Measurements from ENCODE around the gene ZC3H18.

The ZC3H18 gene

DNA sequence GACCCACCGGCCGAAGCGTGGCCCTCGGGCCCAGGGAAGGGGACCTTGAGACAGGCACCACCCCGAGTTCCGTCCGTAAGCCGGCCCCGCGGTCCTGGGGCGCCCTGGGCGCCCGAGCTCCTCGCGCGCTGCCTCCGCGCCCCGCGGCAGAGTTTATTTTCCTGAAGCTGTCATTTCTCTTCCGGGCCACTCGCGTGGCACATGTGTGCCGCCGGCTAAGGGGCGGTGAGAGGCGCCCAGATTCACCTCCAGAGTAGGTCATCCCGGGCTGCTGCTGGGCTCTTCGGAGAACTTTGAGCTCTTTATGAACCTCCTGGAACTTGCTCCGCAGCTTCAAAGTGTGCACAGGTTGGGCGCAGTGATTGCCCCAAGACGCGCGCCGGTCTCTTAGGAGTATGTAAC, 489 bp downstream of the ZC3H18 start:
- H3K27ac ChIP-seq: peak overlapping the region; percentile 69 to 81
- TF ChIP-seq, protein P1, sequence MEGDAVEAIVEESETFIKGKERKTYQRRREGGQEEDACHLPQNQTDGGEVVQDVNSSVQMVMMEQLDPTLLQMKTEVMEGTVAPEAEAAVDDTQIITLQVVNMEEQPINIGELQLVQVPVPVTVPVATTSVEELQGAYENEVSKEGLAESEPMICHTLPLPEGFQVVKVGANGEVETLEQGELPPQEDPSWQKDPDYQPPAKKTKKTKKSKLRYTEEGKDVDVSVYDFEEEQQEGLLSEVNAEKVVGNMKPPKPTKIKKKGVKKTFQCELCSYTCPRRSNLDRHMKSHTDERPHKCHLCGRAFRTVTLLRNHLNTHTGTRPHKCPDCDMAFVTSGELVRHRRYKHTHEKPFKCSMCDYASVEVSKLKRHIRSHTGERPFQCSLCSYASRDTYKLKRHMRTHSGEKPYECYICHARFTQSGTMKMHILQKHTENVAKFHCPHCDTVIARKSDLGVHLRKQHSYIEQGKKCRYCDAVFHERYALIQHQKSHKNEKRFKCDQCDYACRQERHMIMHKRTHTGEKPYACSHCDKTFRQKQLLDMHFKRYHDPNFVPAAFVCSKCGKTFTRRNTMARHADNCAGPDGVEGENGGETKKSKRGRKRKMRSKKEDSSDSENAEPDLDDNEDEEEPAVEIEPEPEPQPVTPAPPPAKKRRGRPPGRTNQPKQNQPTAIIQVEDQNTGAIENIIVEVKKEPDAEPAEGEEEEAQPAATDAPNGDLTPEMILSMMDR (IDR thresholded peaks at IDR 0.05): no peak
- intact Hi-C loops (cut with DNase I; ENCODE audit: low total_unique reads): loop anchor here (5.0 to 10.0 kb wide), 2 partner anchors 244 to 613 kb away; partner anchors contain the start of gene APRT

DNA sequence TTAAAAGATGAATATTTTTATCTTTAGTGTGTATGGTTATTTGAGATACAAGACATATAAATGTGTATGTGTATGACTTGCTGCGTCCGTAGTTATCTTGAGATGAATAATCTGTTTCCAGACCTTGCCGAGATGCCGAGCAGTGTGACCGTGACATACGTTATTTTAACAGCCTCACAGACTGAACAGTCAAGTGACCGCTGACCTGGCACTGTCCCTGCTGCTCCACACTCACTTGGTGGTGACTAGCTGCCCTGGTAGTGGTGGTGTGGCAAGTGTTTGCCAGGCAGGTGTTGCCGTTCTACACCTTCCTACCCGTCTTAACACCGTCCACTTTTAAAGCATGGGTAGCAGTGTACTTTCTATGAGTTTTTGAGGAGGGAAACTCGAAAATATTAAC, 5.0 kb downstream of the ZC3H18 start:
- peaks cover 0 to 29% (median 16%) of the 10 kb centered on the region in 4 donors for H3K4me1 ChIP-seq
- H3K9me3 ChIP-seq: no peaks in the 10 kb centered on the region
- DNase-seq: no peak
- peaks cover 26 to 66% (median 52%) of the 10 kb centered on the region in 3 donors for H3K36me3 ChIP-seq
- H3K4me3 ChIP-seq: no peak overlapping the region
- intact Hi-C loops (cut with DNase I; ENCODE audit: low total_unique reads): loop anchor here (10.0 kb wide), 1 partner anchor 240 kb away; the partner anchor contains the start of gene APRT
- H3K27me3 ChIP-seq: no peaks in the 10 kb centered on the region
- H3K27ac ChIP-seq: no peak overlapping the region
- TF ChIP-seq, protein P1 (IDR thresholded peaks at IDR 0.05): no peak

More for the DNA sequence above, 489 bp downstream of the ZC3H18 start:
- H3K27me3 ChIP-seq: no peaks in the 10 kb centered on the region
- peak overlapping the region; percentile 74 to 91 for H3K4me3 ChIP-seq
- no peaks in the 10 kb centered on the region for H3K9me3 ChIP-seq
- peaks cover 0 to 21% (median 9%) of the 10 kb centered on the region in 3 donors for H3K36me3 ChIP-seq
- DNase-seq: no peak
- H3K4me1 ChIP-seq: peaks cover 0 to 30% (median 23%) of the 10 kb centered on the region in 4 donors

DNA sequence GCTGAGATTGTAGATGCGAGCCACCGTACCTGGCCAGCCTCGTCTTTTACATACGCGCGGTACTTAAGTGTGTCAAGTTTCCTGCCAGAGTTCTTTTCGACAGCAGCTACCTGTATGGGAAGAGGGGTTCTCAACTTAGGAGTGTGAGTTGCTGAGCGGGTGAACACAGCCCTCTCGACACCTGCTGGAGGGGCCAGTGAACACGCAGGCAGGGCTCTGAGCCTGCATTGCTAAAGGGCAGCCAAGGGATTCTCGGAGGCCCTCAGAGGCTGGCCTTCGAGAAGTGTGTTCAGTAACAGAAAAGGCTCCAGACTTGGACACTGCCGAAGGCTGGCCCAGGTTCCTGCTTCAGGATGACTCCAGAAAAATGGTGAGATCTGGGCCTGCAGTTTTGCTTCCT, 6.1 kb downstream of the ZC3H18 start:
- TF ChIP-seq, protein P1 (IDR thresholded peaks at IDR 0.05): no peak
- peaks cover 26 to 77% (median 59%) of the 10 kb centered on the region in 3 donors for H3K36me3 ChIP-seq
- intact Hi-C loops (cut with DNase I; ENCODE audit: low total_unique reads): loop anchor here (10.0 kb wide), 1 partner anchor 238 kb away; the partner anchor contains the start of gene APRT
- H3K27me3 ChIP-seq: no peaks in the 10 kb centered on the region
- DNase-seq: no peak
- no peak overlapping the region for H3K27ac ChIP-seq
- H3K4me3 ChIP-seq: no peak overlapping the region
- H3K9me3 ChIP-seq: no peaks in the 10 kb centered on the region
- H3K4me1 ChIP-seq: peaks cover 0 to 22% (median 11%) of the 10 kb centered on the region in 4 donors

DNA sequence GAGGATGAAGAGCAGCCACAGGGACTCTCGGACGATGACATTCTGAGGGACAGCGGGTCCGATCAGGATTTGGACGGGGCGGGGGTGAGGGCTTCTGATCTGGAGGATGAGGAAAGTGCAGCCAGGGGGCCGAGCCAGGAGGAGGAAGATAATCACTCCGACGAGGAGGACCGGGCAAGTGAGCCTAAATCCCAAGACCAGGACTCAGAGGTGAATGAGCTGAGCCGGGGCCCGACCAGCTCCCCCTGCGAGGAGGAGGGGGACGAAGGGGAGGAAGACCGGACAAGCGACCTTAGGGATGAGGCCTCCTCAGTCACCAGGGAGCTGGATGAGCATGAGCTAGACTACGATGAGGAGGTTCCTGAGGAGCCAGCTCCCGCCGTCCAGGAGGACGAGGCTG, 7.0 kb downstream of the ZC3H18 start:
- no peaks in the 10 kb centered on the region for H3K27me3 ChIP-seq
- H3K9me3 ChIP-seq: no peaks in the 10 kb centered on the region
- peaks cover 0 to 14% (median 2%) of the 10 kb centered on the region in 4 donors for H3K4me1 ChIP-seq
- H3K36me3 ChIP-seq: peaks cover 26 to 84% (median 63%) of the 10 kb centered on the region in 3 donors
- no peak overlapping the region for H3K27ac ChIP-seq
- TF ChIP-seq, protein P1 (IDR thresholded peaks at IDR 0.05): no peak
- H3K4me3 ChIP-seq: no peak overlapping the region
- intact Hi-C loops (cut with DNase I; ENCODE audit: low total_unique reads): loop anchor here (10.0 kb wide), 1 partner anchor 238 kb away; the partner anchor contains the start of gene APRT
- DNase-seq: no peak

DNA sequence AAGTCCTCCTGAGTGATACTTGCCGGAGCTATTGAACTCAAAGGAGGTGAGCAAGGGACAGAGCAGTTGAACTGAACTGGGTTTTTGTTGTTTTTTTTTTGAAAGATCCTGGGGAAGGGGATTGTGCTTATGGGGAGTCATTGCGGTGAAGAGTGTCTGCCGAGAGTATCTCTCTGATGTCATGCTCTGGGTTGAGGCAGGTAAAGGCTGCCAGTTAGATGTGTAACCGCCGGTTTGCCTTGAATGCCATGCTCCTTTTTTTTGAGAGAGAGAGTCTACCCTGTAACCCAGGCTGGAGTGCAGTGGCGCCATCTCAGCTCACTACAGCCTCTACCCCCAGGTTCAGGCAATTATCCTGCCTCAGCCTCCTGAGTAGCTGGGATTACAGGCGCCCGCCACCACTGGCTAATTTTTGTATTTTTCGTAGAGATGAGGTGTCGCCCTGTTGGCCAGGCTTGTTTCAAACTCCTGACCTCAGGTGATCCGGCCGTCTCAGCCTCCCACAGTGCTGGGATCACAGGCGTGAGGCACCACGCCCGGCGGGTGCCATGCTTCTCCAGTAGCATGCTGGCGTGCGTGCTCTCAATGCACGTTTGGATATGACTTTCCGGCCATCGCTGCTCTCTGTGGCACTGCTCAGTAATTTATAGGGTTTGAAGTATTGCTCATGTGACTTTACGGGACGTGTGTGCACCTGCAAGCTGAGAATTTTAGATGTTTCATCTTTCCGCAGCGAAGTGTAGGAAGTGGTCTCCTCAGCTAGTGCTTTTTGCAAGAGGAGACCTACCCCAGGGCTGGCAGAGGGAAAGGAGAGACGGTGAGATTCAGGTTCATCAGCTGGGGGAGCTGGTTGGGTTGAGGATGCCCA, 8.5 kb downstream of the ZC3H18 start:
- H3K4me3 ChIP-seq: no peak overlapping the region
- no peak overlapping the region for H3K27ac ChIP-seq
- H3K36me3 ChIP-seq: peaks cover 26 to 85% (median 64%) of the 10 kb centered on the region in 3 donors
- H3K4me1 ChIP-seq: peaks cover 0 to 5% (median 0%) of the 10 kb centered on the region in 4 donors
- no peak for DNase-seq
- H3K9me3 ChIP-seq: no peaks in the 10 kb centered on the region
- intact Hi-C loops (cut with DNase I; ENCODE audit: low total_unique reads): loop anchor here (10.0 kb wide), 1 partner anchor 236 kb away; the partner anchor contains the start of gene APRT
- no peaks in the 10 kb centered on the region for H3K27me3 ChIP-seq
- TF ChIP-seq, protein P1 (IDR thresholded peaks at IDR 0.05): no peak
